Measurements from ENCODE around the gene IPPK.

Gene IPPK

DNA sequence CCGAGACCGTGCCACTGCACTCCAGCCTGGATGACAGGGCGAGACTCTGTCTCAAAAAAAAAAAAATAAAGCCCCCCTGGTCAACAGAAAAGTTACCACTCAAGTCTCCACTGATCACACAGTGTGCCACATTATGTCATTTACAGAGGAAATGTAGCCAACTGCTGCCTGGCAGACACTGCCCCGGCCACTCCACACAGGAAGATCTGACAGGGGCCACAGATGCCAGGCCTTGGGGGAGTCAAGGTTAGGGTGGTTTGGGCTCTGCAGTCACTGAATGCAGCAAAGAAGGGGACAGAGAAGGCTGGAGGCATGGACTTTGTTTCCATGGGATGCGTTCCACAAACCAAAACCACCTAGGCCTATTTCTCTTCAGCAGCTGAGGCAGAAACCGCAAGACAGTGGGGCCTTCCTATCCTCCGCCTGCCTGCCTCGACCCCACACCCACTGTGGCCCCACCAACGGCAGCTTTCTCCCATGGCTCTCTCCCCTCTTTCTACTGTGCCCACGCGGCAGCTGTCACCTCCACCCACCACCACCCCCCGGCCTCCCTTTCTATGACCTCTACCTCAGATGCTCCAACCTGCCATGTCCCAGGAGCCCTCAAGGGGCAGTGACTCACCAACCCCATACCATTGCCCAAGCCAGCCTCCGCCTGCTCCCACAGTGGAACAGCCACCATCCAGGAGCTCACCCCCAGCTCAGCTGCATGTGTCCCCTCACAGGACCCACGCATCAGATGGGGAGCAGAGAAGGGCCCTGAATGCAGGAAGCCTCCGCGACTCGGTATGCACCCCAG is 12.4 kb downstream of the IPPK start:
- DNase-seq (ENCODE audit: low read depth in 2 of 2): no peak

GRCh38 chr9:92656537-92656925 is 13.4 kb downstream of the IPPK start:
- no peak for DNase-seq (ENCODE audit: low read depth in 2 of 2)

GRCh38 chr9:92655896-92656536 is 13.9 kb downstream of the IPPK start:
- no peak for DNase-seq (ENCODE audit: low read depth in 2 of 2)

- no peak for DNase-seq (ENCODE audit: low read depth in 2 of 2)
Observed at GRCh38 chr9:92655366-92655765, 14.6 kb downstream of the IPPK start.

DNA sequence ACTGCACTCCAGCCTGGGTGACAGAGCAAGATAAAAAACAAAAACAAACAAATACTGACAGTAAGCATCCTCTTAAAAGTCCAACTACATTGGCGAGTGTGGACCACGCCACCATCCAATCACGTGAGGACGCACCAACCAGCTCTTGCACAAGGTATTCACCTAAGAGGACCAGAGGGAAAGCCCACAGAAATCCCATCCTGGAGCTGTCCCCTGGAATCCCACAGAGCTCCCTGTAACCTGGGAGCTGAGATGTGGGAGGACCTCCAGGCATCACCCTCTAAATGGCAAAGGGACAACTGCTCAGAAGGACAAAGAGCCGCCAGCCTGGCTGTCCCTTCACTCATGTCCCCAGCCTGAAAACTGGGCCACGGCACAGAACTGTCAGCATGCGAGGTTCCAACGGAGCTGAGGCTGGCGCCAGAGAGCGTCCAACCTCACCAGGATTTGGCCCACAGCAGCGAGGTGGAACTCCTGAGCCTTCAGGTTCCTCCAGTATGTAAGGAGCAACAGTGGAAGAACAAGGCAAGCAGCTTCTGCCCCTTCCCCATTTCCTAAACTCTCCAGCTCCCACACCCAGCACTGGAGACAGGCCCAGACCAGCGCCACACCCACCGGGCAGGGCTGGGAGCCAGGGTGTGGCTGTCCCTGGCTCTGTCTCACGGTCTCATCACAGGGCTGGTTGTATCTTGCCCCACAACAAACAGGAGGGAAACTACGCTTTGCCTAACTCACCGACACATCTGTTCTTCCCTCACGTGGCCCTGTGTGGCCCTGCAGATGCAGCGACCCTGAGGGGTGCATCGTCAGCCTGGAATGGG is 15.2 kb downstream of the IPPK start:
- DNase-seq (ENCODE audit: low read depth in 2 of 2): no peak

GRCh38 chr9:92652461-92652860 is 17.5 kb downstream of the IPPK start:
- DNase-seq (ENCODE audit: low read depth in 2 of 2): no peak

GRCh38 chr9:92650839-92651621 is 18.9 kb downstream of the IPPK start:
- no peak for DNase-seq (ENCODE audit: low read depth in 2 of 2)

DNA sequence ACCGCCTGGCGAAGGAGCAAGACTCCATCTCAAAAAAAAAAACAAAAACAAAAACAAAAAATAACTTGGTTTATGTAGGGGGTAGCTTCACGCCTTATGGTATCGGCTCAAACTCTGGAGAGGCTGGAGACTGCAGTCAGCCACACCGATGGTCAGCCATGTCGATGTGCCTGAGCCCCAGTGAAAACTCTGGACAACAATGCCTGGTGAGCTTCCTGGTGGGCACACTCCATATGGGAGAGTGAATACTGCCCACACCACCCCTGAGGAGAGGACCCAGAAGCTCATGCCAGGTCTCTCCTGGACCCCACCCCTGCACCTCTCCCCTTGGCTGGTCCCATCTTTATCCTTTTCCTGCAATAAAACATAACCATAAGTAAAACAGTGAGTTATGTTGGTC is 19.6 kb downstream of the IPPK start:
- no peak for DNase-seq (ENCODE audit: low read depth in 2 of 2)

DNA sequence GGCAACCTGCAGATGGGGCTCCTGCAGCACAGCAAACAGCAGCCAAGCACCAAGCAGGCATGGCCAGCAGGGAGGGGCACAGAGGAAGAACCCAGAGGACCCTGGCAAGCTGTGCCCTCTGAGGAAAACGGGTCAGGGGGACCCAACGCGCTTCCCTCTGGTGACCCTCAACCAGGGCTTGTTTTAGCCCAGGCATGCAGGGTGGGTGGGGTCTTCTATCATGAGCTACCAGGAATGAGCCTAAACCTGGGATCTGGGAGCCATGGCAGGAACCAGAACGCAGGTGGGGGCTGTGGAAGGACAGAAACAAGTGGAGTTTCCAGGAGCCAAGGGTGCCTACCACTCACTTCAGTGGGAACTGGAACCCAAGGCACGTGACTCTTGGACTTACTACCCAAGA is 20.9 kb downstream of the IPPK start:
- no peak for DNase-seq (ENCODE audit: low read depth in 2 of 2)

GRCh38 chr9:92648474-92648971 is 21.4 kb downstream of the IPPK start:
- DNase-seq (ENCODE audit: low read depth in 2 of 2): no peak

DNA sequence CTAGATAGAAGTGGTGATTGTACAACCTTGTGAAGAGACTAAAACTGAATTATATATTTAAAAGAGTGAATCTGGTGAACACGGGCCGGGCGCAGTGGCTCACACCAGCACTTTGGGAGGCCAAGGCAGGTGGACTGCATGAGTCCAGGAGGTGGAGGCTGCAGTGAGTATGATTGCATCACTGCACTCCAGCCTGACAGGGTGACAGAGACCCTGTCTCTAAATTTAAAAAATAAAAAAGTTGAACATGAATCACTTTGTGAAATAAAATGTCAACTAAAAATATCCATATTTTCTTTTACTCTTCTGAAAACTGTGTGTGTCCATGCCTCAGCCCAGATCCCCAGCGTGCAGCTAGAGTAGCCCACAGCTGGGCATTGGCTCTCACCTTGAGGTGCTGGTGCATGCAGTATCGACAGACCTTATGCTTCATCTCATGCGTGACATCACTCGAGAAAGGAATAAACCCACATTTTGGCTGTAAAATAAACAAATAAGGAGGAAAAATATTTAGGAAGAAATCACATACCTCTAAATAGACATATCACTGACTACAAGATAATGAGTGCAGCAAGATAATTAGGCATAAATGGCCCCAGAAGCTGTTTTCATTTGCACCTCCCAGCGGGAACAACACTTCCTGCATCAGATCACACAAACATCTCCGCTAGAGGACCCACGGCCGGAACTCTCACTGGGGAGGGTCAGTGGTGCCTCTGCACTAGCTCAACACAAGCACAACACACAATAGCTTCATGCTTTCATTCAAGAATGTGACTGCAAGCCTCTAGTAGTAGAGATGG is 22.1 kb downstream of the IPPK start:
- DNase-seq (ENCODE audit: low read depth in 2 of 2): no peak

GRCh38 chr9:92645041-92645440 is 24.9 kb downstream of the IPPK start:
- DNase-seq (ENCODE audit: low read depth in 2 of 2): no peak

DNA sequence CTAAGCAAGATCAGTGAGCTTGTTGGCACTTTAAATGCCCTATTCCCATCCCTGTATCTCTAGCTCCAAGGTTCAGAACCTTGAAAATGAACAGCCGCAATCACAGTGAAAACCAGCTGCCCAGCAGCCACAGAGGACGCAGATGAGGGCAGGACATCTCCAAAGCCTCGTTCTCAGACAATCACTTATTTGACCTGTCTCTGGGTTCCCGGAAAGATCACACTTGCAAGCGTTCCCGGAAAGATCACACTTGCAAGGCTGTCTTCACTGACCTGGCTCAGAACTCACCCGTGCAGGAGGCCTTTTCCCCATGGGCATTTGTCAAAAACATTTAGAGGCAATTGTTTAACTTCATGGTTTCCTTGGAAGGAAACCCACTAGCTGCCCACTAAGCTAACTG is 25.7 kb downstream of the IPPK start:
- no peak for DNase-seq (ENCODE audit: low read depth in 2 of 2)

GRCh38 chr9:92642564-92642963 is 27.4 kb downstream of the IPPK start:
- DNase-seq (ENCODE audit: low read depth in 2 of 2): no peak

GRCh38 chr9:92642041-92642451 is 27.9 kb downstream of the IPPK start:
- no peak for DNase-seq (ENCODE audit: low read depth in 2 of 2)

DNA sequence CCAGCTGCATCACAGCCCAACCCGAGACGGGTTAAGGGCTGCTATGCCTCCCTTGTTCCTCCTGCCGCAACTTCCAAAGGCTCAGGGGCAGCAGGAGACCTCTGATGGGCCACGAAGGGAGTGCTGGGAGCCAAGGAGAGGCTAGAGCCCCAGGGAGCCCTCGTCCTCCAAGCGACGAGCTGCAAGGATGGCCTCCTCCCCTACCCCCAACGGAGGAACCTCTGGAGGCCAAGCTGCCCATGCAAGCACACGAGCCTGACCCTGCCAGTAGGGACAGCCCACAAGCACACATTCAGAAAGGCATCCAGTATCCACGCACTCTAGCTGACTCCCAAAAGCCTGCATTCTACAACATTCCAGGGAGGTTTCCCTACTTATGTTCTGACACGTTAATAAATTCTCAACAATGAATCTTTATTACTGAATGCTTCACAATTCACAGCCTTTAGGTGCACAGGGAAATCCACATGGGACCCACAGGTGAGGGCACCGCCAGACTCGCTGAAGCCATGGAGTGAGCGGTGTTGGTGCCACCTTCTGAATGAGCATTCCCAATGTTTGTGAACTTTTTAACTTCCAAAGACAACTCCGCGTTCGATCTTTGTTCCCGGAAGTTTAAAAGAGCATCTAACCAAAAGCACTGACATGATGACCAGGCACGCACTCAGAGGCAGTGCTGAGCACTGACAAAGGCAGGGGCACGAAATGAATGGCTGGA is 28.7 kb downstream of the IPPK start:
- DNase-seq (ENCODE audit: low read depth in 2 of 2): no peak

DNA sequence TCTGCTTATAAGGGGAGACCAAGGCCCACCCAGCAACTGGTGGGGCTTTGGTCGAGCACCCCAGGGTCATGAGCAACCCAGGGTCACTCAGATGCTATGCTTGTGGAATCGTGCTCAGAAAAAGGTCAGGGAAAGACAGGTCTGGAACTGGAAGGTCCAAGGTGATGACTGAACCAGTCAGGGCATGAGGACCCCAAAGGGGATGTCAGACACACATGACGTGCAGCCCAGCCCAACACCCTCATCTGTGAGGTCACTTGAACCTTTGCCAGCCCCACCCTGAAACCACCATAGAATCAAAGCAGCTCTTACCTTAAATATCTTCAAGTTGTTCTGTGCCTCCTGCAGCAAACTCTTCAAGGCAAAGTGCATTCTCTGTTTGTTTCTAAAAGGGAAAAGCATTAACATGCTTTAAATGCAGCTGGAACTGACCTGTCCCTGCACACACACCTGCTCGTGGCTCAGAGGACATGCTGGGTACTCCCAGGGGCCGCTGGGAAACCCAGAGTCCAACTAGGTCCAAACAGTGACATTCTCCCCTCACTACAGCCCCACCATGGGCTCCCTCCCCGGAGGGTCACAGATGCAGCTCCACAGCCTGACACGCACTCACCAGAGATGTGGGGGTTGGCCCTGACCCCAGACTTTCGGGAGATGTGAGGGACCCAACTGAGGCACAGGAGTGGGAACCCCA is 29.4 kb downstream of the IPPK start:
- DNase-seq (ENCODE audit: low read depth in 2 of 2): no peak

DNA sequence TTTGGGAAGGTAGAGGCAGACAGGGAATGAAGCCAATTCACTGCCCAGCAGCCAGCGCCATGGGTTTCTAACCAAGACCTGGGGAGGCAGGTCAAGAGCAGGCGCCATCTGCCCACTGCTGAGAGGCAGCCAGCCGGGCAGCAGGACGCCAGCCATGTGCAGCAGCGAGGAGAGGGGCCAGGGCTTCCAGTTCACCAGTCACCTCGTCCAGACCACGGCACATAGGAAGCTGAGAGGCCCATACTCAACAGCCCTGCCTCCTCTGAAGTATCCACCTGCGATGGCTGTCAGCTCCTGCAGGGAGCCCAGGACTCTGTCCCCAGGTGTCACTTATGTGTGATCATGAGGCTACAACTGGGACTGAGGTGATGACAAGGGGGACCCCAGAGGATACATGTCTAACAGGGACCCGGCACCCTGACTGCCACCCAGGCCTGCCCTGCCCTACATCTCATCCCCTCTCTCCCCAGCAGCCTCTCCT is 30.1 kb downstream of the IPPK start:
- DNase-seq (ENCODE audit: low read depth in 2 of 2): no peak

DNA sequence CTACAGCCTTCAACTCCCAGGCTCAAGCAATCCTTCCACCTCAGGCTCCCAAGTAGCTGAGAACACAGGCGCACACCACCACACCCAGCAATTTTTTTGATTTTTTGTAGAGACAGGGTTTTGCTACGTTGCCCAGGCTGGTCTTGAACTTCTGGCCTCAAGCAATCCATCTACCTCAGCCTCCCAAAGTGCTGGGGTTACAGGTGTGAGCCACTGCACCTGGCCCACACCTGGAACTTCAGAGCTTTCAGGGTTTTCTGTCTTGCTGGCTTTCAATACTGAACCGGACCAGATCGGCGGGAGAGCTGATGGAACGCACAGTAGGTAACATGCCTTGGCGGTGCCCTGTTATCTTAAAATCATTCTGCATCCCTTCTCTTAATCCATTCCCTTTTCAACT is 30.8 kb downstream of the IPPK start:
- DNase-seq (ENCODE audit: low read depth in 2 of 2): no peak
